ENCODE measurements around the gene ATP5F1B. TPM values are rescaled to one million over a fixed set of nuclear protein-coding genes. Genes with fewer than 3 reads are reported as not detected.

Gene ATP5F1B
- 1,000 to 10,000 TPM in 2 of 3 donors, 100 to 1,000 TPM in 1; 874 to 1,329 (median 1,265) TPM for total RNA-seq
- long read RNA-seq, donor 1, transcript ATP5F1B-201 (10 exons, 1,839 nt) = major isoform, 486 of 535 reads
- long read RNA-seq, donor 1, partial matches to known transcripts = 27 of 535 reads
- long read RNA-seq, donor 1, other reads (novel, unspliced or antisense) = 22 of 535 reads
- long read RNA-seq, donor 2, transcript ATP5F1B-201 (10 exons, 1,839 nt) = major isoform, 469 of 526 reads
- long read RNA-seq, donor 2, partial matches to known transcripts = 41 of 526 reads
- long read RNA-seq, donor 2, other reads (novel, unspliced or antisense) = 15 of 526 reads

DNA sequence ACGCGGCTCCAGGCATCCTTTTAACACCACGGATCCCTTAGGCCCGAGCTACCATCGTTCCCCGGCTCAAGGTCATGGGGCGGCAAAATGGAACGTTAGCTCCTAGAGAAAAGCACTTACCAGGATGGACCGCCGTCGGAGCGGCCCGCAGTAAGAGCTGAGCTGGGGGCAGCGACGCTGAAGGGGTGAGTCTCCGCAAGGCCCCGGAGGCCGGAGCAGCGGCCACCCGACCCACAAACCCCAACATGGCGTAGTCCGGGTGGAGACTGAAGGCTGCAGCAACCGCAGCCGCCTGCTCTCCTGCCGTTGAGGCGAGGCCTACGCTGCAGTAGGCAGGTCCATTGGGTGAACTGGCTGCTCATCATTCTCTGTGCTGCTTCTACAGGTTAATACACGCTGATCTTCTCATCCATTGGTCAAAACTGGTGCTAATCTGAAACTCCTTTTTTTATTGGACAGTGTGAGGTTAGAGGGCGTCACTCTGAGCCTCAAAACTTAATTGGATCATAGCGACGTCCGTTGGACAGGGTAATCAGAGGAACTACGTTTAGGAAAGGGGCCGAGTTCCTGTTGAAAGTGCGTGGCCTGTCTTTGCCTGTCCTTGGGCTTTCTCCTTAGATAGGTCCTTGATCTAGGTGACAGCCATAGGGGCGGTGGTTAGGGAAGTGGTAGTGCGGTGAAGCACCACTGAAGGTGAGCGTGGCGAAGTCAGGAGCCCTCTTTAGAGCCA, at the start of gene ATP5F1B:
Gene ATP5F1B, minus strand, starts transcription at position 268 of the 730 bp plus-strand sequence. Its CDS starts 21 bp downstream, at position 247.
- intact Hi-C loops (cut with DNase I, micrococcal nuclease) = no loop called here

DNA sequence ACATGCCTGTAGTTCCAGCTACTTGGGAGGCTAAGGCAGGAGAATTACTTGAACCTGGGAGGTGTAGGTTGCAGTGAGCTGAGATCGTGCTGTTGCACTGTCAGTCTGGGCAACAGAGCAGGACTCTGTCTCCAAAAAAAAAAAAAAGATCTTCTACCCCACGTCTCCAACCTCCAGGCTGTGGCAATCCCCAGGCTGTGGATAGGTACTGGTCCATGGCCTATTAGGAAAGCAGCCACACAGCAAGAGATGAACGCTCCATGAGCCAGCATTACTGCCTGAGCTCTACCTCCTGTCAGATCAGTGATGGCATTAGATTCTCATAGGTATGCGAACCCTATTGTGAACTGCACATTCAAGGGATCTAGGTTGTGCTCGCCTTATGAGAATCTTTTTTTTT, 48.4 kb upstream of the ATP5F1B start:
- intact Hi-C loops (cut with DNase I, micrococcal nuclease) = no loop called here
- Histone ChIP-seq H3K9me3 (no peaks in the 10 kb centered on the region), H3K4me3 (no peak overlapping the region), H3K4me1 (ENCODE audit: low read depth) (no peaks in the 10 kb centered on the region), H3K36me3 (ENCODE audit: low read depth) (no peaks in the 10 kb centered on the region)
- TF ChIP-seq, protein P1, sequence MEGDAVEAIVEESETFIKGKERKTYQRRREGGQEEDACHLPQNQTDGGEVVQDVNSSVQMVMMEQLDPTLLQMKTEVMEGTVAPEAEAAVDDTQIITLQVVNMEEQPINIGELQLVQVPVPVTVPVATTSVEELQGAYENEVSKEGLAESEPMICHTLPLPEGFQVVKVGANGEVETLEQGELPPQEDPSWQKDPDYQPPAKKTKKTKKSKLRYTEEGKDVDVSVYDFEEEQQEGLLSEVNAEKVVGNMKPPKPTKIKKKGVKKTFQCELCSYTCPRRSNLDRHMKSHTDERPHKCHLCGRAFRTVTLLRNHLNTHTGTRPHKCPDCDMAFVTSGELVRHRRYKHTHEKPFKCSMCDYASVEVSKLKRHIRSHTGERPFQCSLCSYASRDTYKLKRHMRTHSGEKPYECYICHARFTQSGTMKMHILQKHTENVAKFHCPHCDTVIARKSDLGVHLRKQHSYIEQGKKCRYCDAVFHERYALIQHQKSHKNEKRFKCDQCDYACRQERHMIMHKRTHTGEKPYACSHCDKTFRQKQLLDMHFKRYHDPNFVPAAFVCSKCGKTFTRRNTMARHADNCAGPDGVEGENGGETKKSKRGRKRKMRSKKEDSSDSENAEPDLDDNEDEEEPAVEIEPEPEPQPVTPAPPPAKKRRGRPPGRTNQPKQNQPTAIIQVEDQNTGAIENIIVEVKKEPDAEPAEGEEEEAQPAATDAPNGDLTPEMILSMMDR (IDR thresholded peaks at IDR 0.05) = no peak
- no peak for ATAC-seq
- no peak for DNase-seq

More for the DNA sequence above, at the start of gene ATP5F1B:
- H3K4me3 ChIP-seq = peak within 1 kb of the TSS; percentile 88
- peaks cover 12% of the 10 kb centered on the region for H3K36me3 ChIP-seq (ENCODE audit: low read depth)
- no peaks in the 10 kb centered on the region for H3K9me3 ChIP-seq
- H3K4me1 ChIP-seq (ENCODE audit: low read depth) = peaks cover 30% of the 10 kb centered on the region
- TF ChIP-seq, protein P1 (IDR thresholded peaks at IDR 0.05) = no peak
- peak; percentile 92 to 98 (median 97) for DNase-seq
- ATAC-seq = peak; percentile 97

DNA sequence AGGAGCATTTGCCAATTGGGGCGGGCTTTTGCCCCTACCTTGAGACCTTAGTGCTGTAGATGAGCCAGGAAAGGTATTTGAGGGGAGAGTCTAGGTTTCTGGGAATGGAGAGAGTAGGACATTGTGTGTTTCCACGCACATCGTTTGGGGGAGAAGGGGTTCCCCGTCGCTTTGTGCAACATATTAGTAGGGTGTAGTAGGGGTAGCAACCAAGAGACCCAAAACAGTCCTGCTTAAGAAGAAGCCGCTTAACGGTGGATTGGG, 43.0 kb upstream of the ATP5F1B start:
- intact Hi-C loops (cut with DNase I, micrococcal nuclease) = loop anchor here in 1 of 2 donors (5.0 kb wide), 1 partner anchor 56 kb away; the partner anchor contains the start of gene BAZ2A
- Histone ChIP-seq H3K36me3 (ENCODE audit: low read depth) (peaks cover 3% of the 10 kb centered on the region), H3K9me3 (no peaks in the 10 kb centered on the region), H3K4me3 (peak overlapping the region; percentile 2), H3K4me1 (ENCODE audit: low read depth) (peaks cover 18% of the 10 kb centered on the region)
- ATAC-seq = no peak
- DNase-seq = peak in 1 of 3 donors; percentile 67
- TF ChIP-seq, protein P1 (IDR thresholded peaks at IDR 0.05) = no peak

DNA sequence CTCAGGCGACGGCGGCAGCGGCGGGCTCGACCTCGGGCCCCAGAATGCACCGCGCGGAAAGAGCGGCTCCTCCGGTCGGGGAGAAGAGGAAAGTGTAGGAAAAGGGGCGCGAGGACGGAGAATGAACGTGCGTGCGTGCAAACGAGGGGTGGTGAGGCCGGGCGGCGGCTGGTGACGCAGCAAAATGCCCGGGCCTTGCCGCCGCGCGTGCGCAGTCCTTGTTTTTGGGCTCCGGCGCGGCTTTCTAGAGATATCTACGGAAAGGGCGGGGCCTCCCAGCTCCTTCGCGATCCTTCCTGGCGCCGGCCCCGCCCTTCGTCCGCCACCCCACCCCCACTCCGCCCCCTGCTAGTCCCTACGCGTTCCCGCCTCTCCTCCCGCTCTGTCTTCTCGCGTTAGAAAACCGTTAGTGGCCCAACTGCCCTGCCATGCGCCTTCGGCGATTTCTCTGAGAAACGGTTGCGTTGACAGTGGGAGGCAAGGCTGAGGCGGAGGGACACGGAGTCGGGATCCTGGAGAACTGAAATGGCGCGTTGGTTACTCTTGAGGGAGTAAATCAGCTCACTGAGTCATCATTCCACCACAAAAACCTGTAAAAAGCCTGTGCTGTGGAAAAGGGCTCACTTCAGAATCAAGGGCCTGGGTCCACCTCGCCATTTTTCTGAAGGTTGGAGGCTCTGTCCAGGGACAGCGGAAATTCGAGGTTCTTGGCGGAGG, 42.5 kb upstream of the ATP5F1B start, which contains the start of gene PTGES3:
Gene PTGES3, minus strand, starts transcription at position 156 of the 717 bp plus-strand sequence. CDS start 285 bp downstream, outside the sequence.
- Histone ChIP-seq H3K4me1 (ENCODE audit: low read depth) (peaks cover 20% of the 10 kb centered on the region), H3K36me3 (ENCODE audit: low read depth) (peaks cover 3% of the 10 kb centered on the region), H3K4me3 (peak within 1 kb of the TSS; percentile 86), H3K9me3 (no peaks in the 10 kb centered on the region)
- TF ChIP-seq, protein P1 (IDR thresholded peaks at IDR 0.05) = no peak
- peak; percentile 97 to 99 (median 98) for DNase-seq
- intact Hi-C loops (cut with DNase I, micrococcal nuclease) = loop anchor here in 1 of 2 donors (5.0 kb wide), 1 partner anchor 56 kb away; the partner anchor contains the start of gene BAZ2A
- peak; percentile 91 for ATAC-seq

Measured in mucosa of descending colon (tissue), 3 donors.